Hepatocyte (in vitro differentiated cells): ENCODE results near the gene SLC13A3.

ENCODE experiments used
- CTCF ChIP-seq: fragments of 200-600 bp; sonication (generic); IDR thresholded peaks from 2 replicates; pipeline ENCODE4 v1.5.1; 2016; ENCODE audit warnings: antibody characterized with exemption, mild to moderate bottlenecking; ENCODE audit not compliant: poor library complexity
- EZH2 ChIP-seq: fragments of 200-600 bp; sonication (generic); IDR thresholded peaks from 2 replicates; pipeline ENCODE4 v1.6.1; 2016; ENCODE audit warnings: antibody characterized with exemption, mild to moderate bottlenecking, borderline replicate concordance
- EZH2phosphoT487 ChIP-seq: fragments of 200-600 bp; sonication (generic); IDR thresholded peaks from one replicate; pipeline ENCODE4 v1.6.1; 2018; ENCODE audit warnings: antibody characterized with exemption, mild to moderate bottlenecking, low read depth, moderate library complexity; ENCODE audit not compliant: unreplicated experiment, severe bottlenecking

- no peak for TF ChIP-seq CTCF
- TF ChIP-seq EZH2phosphoT487: no peak
- no peak for TF ChIP-seq EZH2
Observed at GRCh38 chr20:46563170-46563859, 87.9 kb downstream of the SLC13A3 start.
